ENCODE results near the gene CPB2. TPM values are rescaled to one million over a fixed set of nuclear protein-coding genes. Genes with fewer than 3 reads are reported as not detected.

Gene CPB2
- total RNA-seq, 1 donor from 2014 or later = not detected

GRCh38 chr13:46122304-46122703 lies 17.5 kb upstream of the CPB2 start:
- no peak for TF ChIP-seq CTCF (IDR thresholded peaks at IDR 0.05)
- TF ChIP-seq POLR2AphosphoS5 (IDR thresholded peaks at IDR 0.05; ENCODE audit: insufficient read depth in 1 of 2, low read depth in 1 of 2) = no peak
- no peak for TF ChIP-seq POLR2A (IDR thresholded peaks at IDR 0.05)
- Histone ChIP-seq H3K27me3 (no peaks in the 10 kb centered on the region), H3K9me3 (no peaks in the 10 kb centered on the region), H3K36me3 (no peaks in the 10 kb centered on the region), H3K4me1 (no peaks in the 10 kb centered on the region), H3K4me3 (no peak overlapping the region), H3K27ac (no peak overlapping the region)
- DNase-seq (ENCODE audit: extremely low spot score in 2 of 2) = no peak
- intact Hi-C loops (cut with DNase I) = no loop called here

DNA sequence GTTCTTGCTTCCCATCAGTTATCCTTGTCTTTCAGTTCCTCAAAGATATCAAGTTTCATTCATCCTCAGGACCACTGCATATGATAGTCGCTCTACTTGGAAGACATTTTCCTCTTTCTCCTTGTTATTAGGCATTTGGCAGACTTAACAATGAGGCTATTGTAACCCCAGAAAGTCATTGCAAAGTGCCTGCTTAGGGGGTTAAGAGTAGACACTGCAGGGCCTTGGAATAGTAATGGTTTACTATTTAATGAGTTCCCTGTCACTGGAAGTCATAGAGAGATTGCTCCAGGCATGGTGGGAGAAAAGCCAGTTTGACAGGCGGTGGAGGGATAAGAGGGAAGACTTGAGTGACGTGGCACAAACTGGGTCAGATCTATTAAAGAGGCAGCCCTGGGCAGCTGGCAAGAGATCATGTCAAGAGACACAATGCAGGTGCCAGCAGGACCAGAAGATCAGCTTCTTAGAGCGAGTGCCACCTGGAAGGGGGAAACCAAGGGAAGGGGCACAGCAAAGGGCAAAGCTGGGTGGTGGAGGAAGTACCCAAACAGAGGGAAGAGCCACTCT lies 16.8 kb upstream of the CPB2 start:
- H3K27ac ChIP-seq = no peak overlapping the region
- DNase-seq (ENCODE audit: extremely low spot score in 2 of 2) = no peak
- intact Hi-C loops (cut with DNase I) = no loop called here
- no peak overlapping the region for H3K4me3 ChIP-seq
- H3K4me1 ChIP-seq = no peaks in the 10 kb centered on the region
- H3K36me3 ChIP-seq = no peaks in the 10 kb centered on the region
- no peaks in the 10 kb centered on the region for H3K9me3 ChIP-seq
- no peak for TF ChIP-seq POLR2A (IDR thresholded peaks at IDR 0.05)
- no peak for TF ChIP-seq CTCF (IDR thresholded peaks at IDR 0.05)
- TF ChIP-seq POLR2AphosphoS5 (IDR thresholded peaks at IDR 0.05; ENCODE audit: insufficient read depth in 1 of 2, low read depth in 1 of 2) = no peak
- H3K27me3 ChIP-seq = no peaks in the 10 kb centered on the region

DNA sequence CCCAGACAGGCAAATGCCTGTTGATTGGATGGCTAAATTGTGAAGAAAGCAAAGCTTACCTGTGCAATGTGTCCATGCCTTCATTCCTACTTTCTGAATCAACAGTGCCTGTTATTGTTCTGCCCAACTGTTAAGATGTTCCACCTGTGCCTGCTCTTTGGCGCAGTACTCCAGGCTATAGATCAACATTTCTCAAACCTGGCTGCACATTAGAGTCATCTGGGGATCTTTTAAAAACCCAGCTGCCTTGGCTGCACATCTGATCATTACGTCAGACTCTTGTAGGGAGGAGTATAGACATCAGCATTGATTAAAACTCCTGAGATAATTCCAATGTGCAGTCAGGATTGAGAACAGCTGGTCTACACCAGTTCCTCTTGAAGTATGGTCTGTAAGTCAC lies 16.2 kb upstream of the CPB2 start:
- TF ChIP-seq POLR2A (IDR thresholded peaks at IDR 0.05) = no peak
- TF ChIP-seq POLR2AphosphoS5 (IDR thresholded peaks at IDR 0.05; ENCODE audit: insufficient read depth in 1 of 2, low read depth in 1 of 2) = no peak
- TF ChIP-seq CTCF (IDR thresholded peaks at IDR 0.05) = no peak
- no peak overlapping the region for H3K4me3 ChIP-seq
- H3K27ac ChIP-seq = no peak overlapping the region
- H3K4me1 ChIP-seq = no peaks in the 10 kb centered on the region
- H3K36me3 ChIP-seq = no peaks in the 10 kb centered on the region
- intact Hi-C loops (cut with DNase I) = no loop called here
- DNase-seq (ENCODE audit: extremely low spot score in 2 of 2) = no peak
- H3K9me3 ChIP-seq = no peaks in the 10 kb centered on the region
- no peaks in the 10 kb centered on the region for H3K27me3 ChIP-seq

- Histone ChIP-seq H3K27ac (no peak overlapping the region), H3K9me3 (no peaks in the 10 kb centered on the region), H3K4me1 (no peaks in the 10 kb centered on the region), H3K36me3 (no peaks in the 10 kb centered on the region), H3K27me3 (no peaks in the 10 kb centered on the region), H3K4me3 (no peak overlapping the region)
- no peak for DNase-seq (ENCODE audit: extremely low spot score in 2 of 2)
- intact Hi-C loops (cut with DNase I) = no loop called here
- TF ChIP-seq POLR2AphosphoS5 (IDR thresholded peaks at IDR 0.05; ENCODE audit: insufficient read depth in 1 of 2, low read depth in 1 of 2) (no peak), CTCF (IDR thresholded peaks at IDR 0.05) (no peak), POLR2A (IDR thresholded peaks at IDR 0.05) (no peak)
Measured at GRCh38 chr13:46119883-46120614, 15.2 kb upstream of the CPB2 start.

All from vagina (tissue), 2 donors.